Measurements from ENCODE around the gene ADGRG4. TPM values are rescaled to one million over a fixed set of nuclear protein-coding genes. Genes with fewer than 3 reads are reported as not detected.

The ADGRG4 gene
- total RNA-seq, 5 donors from 2014 or later (not counting 1 experiment from before 2014, with no cell fraction given), result not detected

- H3K27ac Mint-ChIP-seq, result no peak overlapping the region
- H3K36me3 ChIP-seq (ENCODE audit: control insufficient read depth in 2 of 2, extremely low read depth in 1 of 2, insufficient read depth in 1 of 2, low read length in 1 of 2), result no peaks in the 10 kb centered on the region
- no peaks in the 10 kb centered on the region for H3K4me1 ChIP-seq (ENCODE audit: control insufficient read depth in 1 of 2, extremely low read depth in 1 of 2, insufficient read depth in 2 of 2, low read length in 2 of 2)
- H3K27ac ChIP-seq (ENCODE audit: low read length), result no peak overlapping the region
- ChIA-PET CTCF (interaction anchor here in 1 of 2 donors (0.6 kb wide), 2 partner anchors 181 to 485 kb away, joined by 3 read pairs; no protein-coding TSS in a partner anchor), POLR2A (interaction anchor here in 1 of 2 donors (0.6 kb wide), 1 partner anchor 357 kb away, joined by 3 read pairs; no protein-coding TSS in a partner anchor)
- peaks cover 3 to 7% of the 10 kb centered on the region in 2 donors for H3K27me3 Mint-ChIP-seq
- no peaks in the 10 kb centered on the region for H3K9me3 ChIP-seq
- DNase-seq, result no peak
- H3K9me3 Mint-ChIP-seq, result no peaks in the 10 kb centered on the region
- no peaks in the 10 kb centered on the region for H3K36me3 Mint-ChIP-seq
- no peaks in the 10 kb centered on the region for H3K4me1 Mint-ChIP-seq
- no peak overlapping the region for H3K4me3 ChIP-seq (ENCODE audit: control insufficient read depth in 1 of 2, extremely low read depth in 1 of 2, low read length in 1 of 2)
- no peak overlapping the region for H3K4me3 Mint-ChIP-seq
- ATAC-seq (replicated peaks in 1 of 4), result no peak
- no peaks in the 10 kb centered on the region for H3K27me3 ChIP-seq (replicated peaks in 1 of 2; ENCODE audit: control insufficient read depth in 2 of 2, extremely low read depth in 1 of 2, insufficient read depth in 2 of 2, low read length in 1 of 2)
- no CpG with 5 or more reads among the region's 6 CpGs for WGBS (ENCODE audit: insufficient coverage)
Measured at GRCh38 chrX:136446208-136446607, 145.4 kb downstream of the ADGRG4 start.

- no peak for ATAC-seq (replicated peaks in 1 of 4)
- Histone ChIP-seq H3K9me3 (no peaks in the 10 kb centered on the region), H3K4me3 (ENCODE audit: control insufficient read depth in 1 of 2, extremely low read depth in 1 of 2, low read length in 1 of 2) (no peak overlapping the region), H3K4me1 (ENCODE audit: control insufficient read depth in 1 of 2, extremely low read depth in 1 of 2, insufficient read depth in 2 of 2, low read length in 2 of 2) (no peaks in the 10 kb centered on the region), H3K36me3 (ENCODE audit: control insufficient read depth in 2 of 2, extremely low read depth in 1 of 2, insufficient read depth in 1 of 2, low read length in 1 of 2) (no peaks in the 10 kb centered on the region), H3K27ac (ENCODE audit: low read length) (no peak overlapping the region), H3K27me3 (replicated peaks in 1 of 2; ENCODE audit: control insufficient read depth in 2 of 2, extremely low read depth in 1 of 2, insufficient read depth in 2 of 2, low read length in 1 of 2) (no peaks in the 10 kb centered on the region)
- Mint-ChIP-seq H3K36me3 (no peaks in the 10 kb centered on the region), H3K9me3 (no peaks in the 10 kb centered on the region), H3K27ac (no peak overlapping the region), H3K4me3 (no peak overlapping the region), H3K27me3 (peaks cover 3 to 7% of the 10 kb centered on the region in 2 donors), H3K4me1 (no peaks in the 10 kb centered on the region)
- ChIA-PET POLR2A (no interaction called here), CTCF (no interaction called here)
- DNase-seq, result no peak
- WGBS (ENCODE audit: insufficient coverage), result no CpG with 5 or more reads among the region's 2 CpGs
Measured at GRCh38 chrX:136447308-136447707, 146.5 kb downstream of the ADGRG4 start.

- no peaks in the 10 kb centered on the region for H3K9me3 Mint-ChIP-seq
Measured at GRCh38 chrX:136447968-136448367, 147.2 kb downstream of the ADGRG4 start.

GRCh38 chrX:136450050-136450830, 149.5 kb downstream of the ADGRG4 start:
- no peak for ATAC-seq (replicated peaks in 1 of 4)
- no peaks in the 10 kb centered on the region for H3K4me1 Mint-ChIP-seq
- no peaks in the 10 kb centered on the region for H3K9me3 Mint-ChIP-seq
- no peaks in the 10 kb centered on the region for H3K27me3 ChIP-seq (replicated peaks in 1 of 2; ENCODE audit: control insufficient read depth in 2 of 2, extremely low read depth in 1 of 2, insufficient read depth in 2 of 2, low read length in 1 of 2)
- POLR2A ChIA-PET, result no interaction called here
- no peak for DNase-seq
- CTCF ChIA-PET, result no interaction called here
- H3K4me3 Mint-ChIP-seq, result no peak overlapping the region
- H3K9me3 ChIP-seq, result no peaks in the 10 kb centered on the region
- no peak overlapping the region for H3K4me3 ChIP-seq (ENCODE audit: control insufficient read depth in 1 of 2, extremely low read depth in 1 of 2, low read length in 1 of 2)
- no peak overlapping the region for H3K27ac Mint-ChIP-seq
- H3K36me3 ChIP-seq (ENCODE audit: control insufficient read depth in 2 of 2, extremely low read depth in 1 of 2, insufficient read depth in 1 of 2, low read length in 1 of 2), result no peaks in the 10 kb centered on the region
- WGBS (ENCODE audit: insufficient coverage), result 89% methylated on average over 3 of the region's 8 CpGs
- H3K27ac ChIP-seq (ENCODE audit: low read length), result no peak overlapping the region
- no peaks in the 10 kb centered on the region for H3K4me1 ChIP-seq (ENCODE audit: control insufficient read depth in 1 of 2, extremely low read depth in 1 of 2, insufficient read depth in 2 of 2, low read length in 2 of 2)
- H3K36me3 Mint-ChIP-seq, result no peaks in the 10 kb centered on the region
- peaks cover 3 to 11% of the 10 kb centered on the region in 2 donors for H3K27me3 Mint-ChIP-seq

More at GRCh38 chrX:136447968-136448367, 147.2 kb downstream of the ADGRG4 start:
- peaks cover 3 to 7% of the 10 kb centered on the region in 2 donors for H3K27me3 Mint-ChIP-seq
- no peak overlapping the region for H3K4me3 Mint-ChIP-seq
- ChIA-PET POLR2A (no interaction called here), CTCF (no interaction called here)
- H3K27ac Mint-ChIP-seq, result no peak overlapping the region
- Histone ChIP-seq H3K36me3 (ENCODE audit: control insufficient read depth in 2 of 2, extremely low read depth in 1 of 2, insufficient read depth in 1 of 2, low read length in 1 of 2) (no peaks in the 10 kb centered on the region), H3K27me3 (replicated peaks in 1 of 2; ENCODE audit: control insufficient read depth in 2 of 2, extremely low read depth in 1 of 2, insufficient read depth in 2 of 2, low read length in 1 of 2) (no peaks in the 10 kb centered on the region), H3K9me3 (no peaks in the 10 kb centered on the region), H3K4me1 (ENCODE audit: control insufficient read depth in 1 of 2, extremely low read depth in 1 of 2, insufficient read depth in 2 of 2, low read length in 2 of 2) (no peaks in the 10 kb centered on the region), H3K4me3 (ENCODE audit: control insufficient read depth in 1 of 2, extremely low read depth in 1 of 2, low read length in 1 of 2) (no peak overlapping the region), H3K27ac (ENCODE audit: low read length) (no peak overlapping the region)
- ATAC-seq (replicated peaks in 1 of 4), result no peak
- H3K36me3 Mint-ChIP-seq, result no peaks in the 10 kb centered on the region
- DNase-seq, result no peak
- no peaks in the 10 kb centered on the region for H3K4me1 Mint-ChIP-seq

- H3K27me3 Mint-ChIP-seq, result peaks cover 0 to 11% of the 10 kb centered on the region in 2 donors
- CTCF ChIA-PET, result no interaction called here
- Histone ChIP-seq H3K4me1 (ENCODE audit: control insufficient read depth in 1 of 2, extremely low read depth in 1 of 2, insufficient read depth in 2 of 2, low read length in 2 of 2) (no peaks in the 10 kb centered on the region), H3K27ac (ENCODE audit: low read length) (no peak overlapping the region), H3K36me3 (ENCODE audit: control insufficient read depth in 2 of 2, extremely low read depth in 1 of 2, insufficient read depth in 1 of 2, low read length in 1 of 2) (no peaks in the 10 kb centered on the region), H3K9me3 (no peaks in the 10 kb centered on the region), H3K4me3 (ENCODE audit: control insufficient read depth in 1 of 2, extremely low read depth in 1 of 2, low read length in 1 of 2) (no peak overlapping the region), H3K27me3 (replicated peaks in 1 of 2; ENCODE audit: control insufficient read depth in 2 of 2, extremely low read depth in 1 of 2, insufficient read depth in 2 of 2, low read length in 1 of 2) (no peaks in the 10 kb centered on the region)
- no peak for DNase-seq
- no CpG with 5 or more reads among the region's 5 CpGs for WGBS (ENCODE audit: insufficient coverage)
- no peaks in the 10 kb centered on the region for H3K36me3 Mint-ChIP-seq
- H3K27ac Mint-ChIP-seq, result no peak overlapping the region
- H3K4me1 Mint-ChIP-seq, result no peaks in the 10 kb centered on the region
- no peak for ATAC-seq (replicated peaks in 1 of 4)
- POLR2A ChIA-PET, result interaction anchor here in 1 of 2 donors (0.7 kb wide), 1 partner anchor 203 kb away, joined by 4 read pairs; no protein-coding TSS in a partner anchor
- no peaks in the 10 kb centered on the region for H3K9me3 Mint-ChIP-seq
- H3K4me3 Mint-ChIP-seq, result no peak overlapping the region
Measured at GRCh38 chrX:136452614-136453013, 151.9 kb downstream of the ADGRG4 start.

- no peaks in the 10 kb centered on the region for H3K36me3 Mint-ChIP-seq
- H3K27ac Mint-ChIP-seq, result no peak overlapping the region
- Histone ChIP-seq H3K9me3 (no peaks in the 10 kb centered on the region), H3K4me3 (ENCODE audit: control insufficient read depth in 1 of 2, extremely low read depth in 1 of 2, low read length in 1 of 2) (no peak overlapping the region), H3K4me1 (ENCODE audit: control insufficient read depth in 1 of 2, extremely low read depth in 1 of 2, insufficient read depth in 2 of 2, low read length in 2 of 2) (no peaks in the 10 kb centered on the region), H3K27ac (ENCODE audit: low read length) (no peak overlapping the region), H3K27me3 (replicated peaks in 1 of 2; ENCODE audit: control insufficient read depth in 2 of 2, extremely low read depth in 1 of 2, insufficient read depth in 2 of 2, low read length in 1 of 2) (no peaks in the 10 kb centered on the region), H3K36me3 (ENCODE audit: control insufficient read depth in 2 of 2, extremely low read depth in 1 of 2, insufficient read depth in 1 of 2, low read length in 1 of 2) (no peaks in the 10 kb centered on the region)
- no peak for ATAC-seq (replicated peaks in 1 of 4)
- no peak for DNase-seq
- H3K4me3 Mint-ChIP-seq, result no peak overlapping the region
- ChIA-PET POLR2A (no interaction called here), CTCF (no interaction called here)
- peaks cover 0 to 16% of the 10 kb centered on the region in 2 donors for H3K27me3 Mint-ChIP-seq
- no peaks in the 10 kb centered on the region for H3K9me3 Mint-ChIP-seq
- WGBS (ENCODE audit: insufficient coverage), result no CpG with 5 or more reads among the region's 1 CpG
- H3K4me1 Mint-ChIP-seq, result no peaks in the 10 kb centered on the region
Measured at GRCh38 chrX:136453114-136453513, 152.4 kb downstream of the ADGRG4 start.

Data from T-cell (primary cell).